Activated CD8-positive, alpha-beta T cell treated with anti-CD3 and anti-CD28 coated beads for 36 hours (primary cell): ENCODE results near the gene ADAMTS16. TPM values are rescaled to one million over a fixed set of nuclear protein-coding genes. Genes with fewer than 3 reads are reported as not detected.

Experiments
- ATAC-seq: fragments of 200-7000 bp; cut with Tn5 transposase; one replicate; pipeline ENCODE4 v1.10.0; 2021; ENCODE audit warnings: mild to moderate bottlenecking, moderate library complexity
- CTCF ChIA-PET: fragments of 350-600 bp; sonication (Branson Sonifier 250); formaldehyde crosslinking; loops from one replicate; lab custom pipeline; 2021; ENCODE audit warnings: antibody characterized with exemption; lab: Charles Lee
- POLR2A ChIA-PET: fragments of 350-600 bp; sonication (Branson Sonifier 250); formaldehyde crosslinking; loops from one replicate; lab custom pipeline; 2021; ENCODE audit warnings: antibody characterized with exemption; lab: Charles Lee
- DNase-seq: peaks from one replicate; pipeline ENCODE4 v3.0.0-alpha.2; 2020
- H3K27ac Mint-ChIP-seq: one replicate; pipeline ENCODE4 v1.8.0; 2021; ENCODE audit warnings: mild to moderate bottlenecking, mixed read lengths
- H3K27me3 Mint-ChIP-seq: one replicate; pipeline ENCODE4 v1.8.0; 2021; ENCODE audit warnings: mixed read lengths
- H3K36me3 Mint-ChIP-seq: one replicate; pipeline ENCODE4 v1.8.0; 2021; ENCODE audit warnings: low read depth, mixed read lengths
- H3K4me1 Mint-ChIP-seq: one replicate; pipeline ENCODE4 v1.8.0; 2021; ENCODE audit warnings: low read depth, mixed read lengths
- H3K4me3 Mint-ChIP-seq: one replicate; pipeline ENCODE4 v1.8.0; 2021; ENCODE audit warnings: mild to moderate bottlenecking, moderate library complexity, mixed read lengths
- H3K9me3 Mint-ChIP-seq: one replicate; pipeline ENCODE4 v1.8.0; 2021; ENCODE audit warnings: mixed read lengths
- intact Hi-C: fragments of 100-400 bp; cut with micrococcal nuclease; formaldehyde crosslinking; loops from one replicate; pipeline ENCODE4 v1.10.0; 2022
- total RNA-seq, 2 experiments: library from RNA; stranded (reverse); gene quantifications; one replicate each; pipeline ENCODE4 v1.2.3, GENCODE V29; 2021
- TF ChIP-seq, protein P1 (sequence below): fragments of 200-600 bp; IDR thresholded peaks from one replicate; pipeline ENCODE4 v1.8.0; 2022; ENCODE audit warnings: antibody characterized with exemption, mild to moderate bottlenecking

Gene ADAMTS16
- total RNA-seq, 2 experiments from 2014 or later = not detected

GRCh38 chr5:5309645-5310044 lies 169.5 kb downstream of the ADAMTS16 start:
- no peaks in the 10 kb centered on the region for H3K36me3 Mint-ChIP-seq
- no peaks in the 10 kb centered on the region for H3K9me3 Mint-ChIP-seq
- intact Hi-C loops = no loop called here
- ATAC-seq (no peak), DNase-seq (no peak)
- CTCF ChIA-PET = no interaction called here
- no peaks in the 10 kb centered on the region for H3K4me1 Mint-ChIP-seq
- TF ChIP-seq, protein P1, sequence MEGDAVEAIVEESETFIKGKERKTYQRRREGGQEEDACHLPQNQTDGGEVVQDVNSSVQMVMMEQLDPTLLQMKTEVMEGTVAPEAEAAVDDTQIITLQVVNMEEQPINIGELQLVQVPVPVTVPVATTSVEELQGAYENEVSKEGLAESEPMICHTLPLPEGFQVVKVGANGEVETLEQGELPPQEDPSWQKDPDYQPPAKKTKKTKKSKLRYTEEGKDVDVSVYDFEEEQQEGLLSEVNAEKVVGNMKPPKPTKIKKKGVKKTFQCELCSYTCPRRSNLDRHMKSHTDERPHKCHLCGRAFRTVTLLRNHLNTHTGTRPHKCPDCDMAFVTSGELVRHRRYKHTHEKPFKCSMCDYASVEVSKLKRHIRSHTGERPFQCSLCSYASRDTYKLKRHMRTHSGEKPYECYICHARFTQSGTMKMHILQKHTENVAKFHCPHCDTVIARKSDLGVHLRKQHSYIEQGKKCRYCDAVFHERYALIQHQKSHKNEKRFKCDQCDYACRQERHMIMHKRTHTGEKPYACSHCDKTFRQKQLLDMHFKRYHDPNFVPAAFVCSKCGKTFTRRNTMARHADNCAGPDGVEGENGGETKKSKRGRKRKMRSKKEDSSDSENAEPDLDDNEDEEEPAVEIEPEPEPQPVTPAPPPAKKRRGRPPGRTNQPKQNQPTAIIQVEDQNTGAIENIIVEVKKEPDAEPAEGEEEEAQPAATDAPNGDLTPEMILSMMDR = no peak
- H3K27ac Mint-ChIP-seq = no peak overlapping the region
- no peak overlapping the region for H3K4me3 Mint-ChIP-seq
- POLR2A ChIA-PET = no interaction called here
- no peaks in the 10 kb centered on the region for H3K27me3 Mint-ChIP-seq

- H3K4me1 Mint-ChIP-seq = no peaks in the 10 kb centered on the region
- no peak for ATAC-seq
These were observed 173.0 kb downstream of the ADAMTS16 start for GRCh38 chr5:5313101-5313635.

DNA sequence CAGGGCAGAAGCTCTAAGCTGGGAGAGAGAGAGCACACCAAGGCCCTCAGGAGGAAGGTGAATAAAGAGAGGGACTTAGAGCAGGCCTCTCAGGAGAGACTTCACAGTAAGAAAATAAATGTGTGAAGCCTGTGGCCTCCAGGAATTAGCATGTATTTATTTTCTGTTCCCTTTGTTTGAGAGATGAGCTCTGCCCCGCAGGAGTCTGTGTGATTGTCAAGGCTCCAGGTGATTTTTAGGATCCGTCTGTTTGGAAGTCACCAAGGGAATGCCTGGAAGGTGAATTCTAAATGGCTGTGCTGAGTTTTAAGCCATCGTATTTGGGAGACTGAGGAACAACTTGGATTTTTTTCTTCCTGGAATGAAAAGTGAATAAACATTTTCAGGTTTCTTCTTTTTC lies 174.0 kb downstream of the ADAMTS16 start:
- ChIA-PET POLR2A (no interaction called here), CTCF (no interaction called here)
- Mint-ChIP-seq H3K4me3 (no peak overlapping the region), H3K27ac (no peak overlapping the region), H3K27me3 (no peaks in the 10 kb centered on the region), H3K9me3 (no peaks in the 10 kb centered on the region), H3K36me3 (no peaks in the 10 kb centered on the region), H3K4me1 (no peaks in the 10 kb centered on the region)
- intact Hi-C loops = no loop called here
- TF ChIP-seq, protein P1 = no peak
- DNase-seq = no peak
- no peak for ATAC-seq

More at GRCh38 chr5:5313101-5313635, 173.0 kb downstream of the ADAMTS16 start:
- no peak for DNase-seq
- TF ChIP-seq, protein P1 = no peak
- Mint-ChIP-seq H3K27me3 (no peaks in the 10 kb centered on the region), H3K4me3 (no peak overlapping the region), H3K36me3 (no peaks in the 10 kb centered on the region), H3K9me3 (no peaks in the 10 kb centered on the region), H3K27ac (no peak overlapping the region)
- POLR2A ChIA-PET = no interaction called here
- intact Hi-C loops = no loop called here
- CTCF ChIA-PET = no interaction called here

DNA sequence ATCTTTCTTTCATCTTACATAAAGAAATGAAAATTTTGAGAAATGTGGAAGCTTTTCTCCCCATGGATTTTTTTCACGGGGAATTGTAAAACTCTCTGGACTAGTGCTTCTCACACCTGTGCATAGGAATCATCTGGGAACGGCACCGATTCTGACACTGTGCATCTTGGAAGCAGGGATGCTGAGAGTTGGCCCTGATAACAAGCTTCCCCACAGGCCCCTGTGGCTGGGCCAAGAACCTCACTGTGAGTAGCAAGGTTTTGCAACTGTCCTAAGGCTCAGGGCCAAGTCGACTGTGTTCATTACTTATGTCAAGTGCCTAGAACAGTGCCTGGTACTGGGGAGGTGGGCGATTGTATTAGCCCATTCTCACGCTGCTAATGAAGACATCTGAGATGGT lies 174.5 kb downstream of the ADAMTS16 start:
- TF ChIP-seq, protein P1 = no peak
- POLR2A ChIA-PET = no interaction called here

GRCh38 chr5:5315068-5315980 lies 175.2 kb downstream of the ADAMTS16 start:
- H3K36me3 Mint-ChIP-seq = no peaks in the 10 kb centered on the region
- no peaks in the 10 kb centered on the region for H3K9me3 Mint-ChIP-seq
- H3K4me1 Mint-ChIP-seq = no peaks in the 10 kb centered on the region
- TF ChIP-seq, protein P1 = no peak
- ChIA-PET POLR2A (no interaction called here), CTCF (no interaction called here)
- intact Hi-C loops = no loop called here
- H3K27me3 Mint-ChIP-seq = no peaks in the 10 kb centered on the region
- H3K4me3 Mint-ChIP-seq = no peak overlapping the region
- DNase-seq = no peak
- no peak for ATAC-seq
- H3K27ac Mint-ChIP-seq = no peak overlapping the region

More for the DNA sequence above, 174.5 kb downstream of the ADAMTS16 start:
- DNase-seq = no peak
- intact Hi-C loops = no loop called here
- H3K27me3 Mint-ChIP-seq = no peaks in the 10 kb centered on the region
- no peaks in the 10 kb centered on the region for H3K4me1 Mint-ChIP-seq
- no peaks in the 10 kb centered on the region for H3K9me3 Mint-ChIP-seq
- H3K4me3 Mint-ChIP-seq = no peak overlapping the region
- H3K27ac Mint-ChIP-seq = no peak overlapping the region
- CTCF ChIA-PET = no interaction called here
- H3K36me3 Mint-ChIP-seq = no peaks in the 10 kb centered on the region
- ATAC-seq = no peak
